Panc1 (cell line): ENCODE data around the gene ROPN1L. TPM values are rescaled to one million over a fixed set of nuclear protein-coding genes. Genes with fewer than 3 reads are reported as not detected.

Experiments
- ATAC-seq: fragments of 200-7000 bp; cut with Tn5 transposase; 2 replicates; pipeline ENCODE4 v1.9.1; 2020; ENCODE audit warnings: mild to moderate bottlenecking, moderate library complexity
- BruUV-seq: library from RNA; stranded (reverse); fragments of 400-500 nt; replicated peaks from 2 replicates; lab custom pipeline; 2021; lab: Mats Ljungman, UMichigan
- CTCF ChIA-PET: fragments of 300-600 bp; sonication (Branson Sonifier 250); formaldehyde crosslinking; loops from one replicate; lab custom pipeline; 2022; ENCODE audit warnings: antibody characterized with exemption; lab: Charles Lee
- POLR2A ChIA-PET: fragments of 300-600 bp; sonication (Branson Sonifier 250); formaldehyde crosslinking; loops from one replicate; lab custom pipeline; 2022; ENCODE audit warnings: antibody characterized with exemption; lab: Charles Lee
- DNase-seq: peaks from one replicate; pipeline ENCODE4 v3.0.0-alpha.2; 2010; ENCODE audit warnings: low read depth, low spot score
- H3K27ac ChIP-seq: 2 replicates; pipeline ENCODE4 v1.5.1; 2011; ENCODE audit warnings: mild to moderate bottlenecking, low read length, inconsistent platforms
- H3K27me3 ChIP-seq: fragments of 200-500 bp; sonication (Bioruptor generic); 2 replicates; pipeline ENCODE4 v1.6.0; 2014; ENCODE audit warnings: low read length, inconsistent platforms; ENCODE audit not compliant: control insufficient read depth, insufficient read depth
- H3K36me3 ChIP-seq: fragments of 200-500 bp; sonication (Bioruptor generic); 2 replicates; pipeline ENCODE4 v1.5.1; 2014; ENCODE audit warnings: inconsistent platforms, mild to moderate bottlenecking, low read length, moderate library complexity; ENCODE audit not compliant: control insufficient read depth, insufficient read depth
- H3K4me1 ChIP-seq: 2 replicates; pipeline ENCODE4 v1.5.1; 2011; ENCODE audit warnings: inconsistent platforms, mild to moderate bottlenecking, low read length, moderate library complexity; ENCODE audit not compliant: control insufficient read depth, insufficient read depth
- H3K4me3 ChIP-seq, 2 experiments: 2 replicates each; pipeline ENCODE4 v1.5.1; 2011 to 2012; ENCODE audit warnings: low read depth in 2 of 2, low read length in 2 of 2, mild to moderate bottlenecking in 2 of 2, inconsistent platforms in 1 of 2, moderate library complexity in 1 of 2
- H3K9me3 ChIP-seq: fragments of 200-500 bp; sonication (Bioruptor generic); 2 replicates; pipeline ENCODE4 v1.5.1; 2014; ENCODE audit warnings: low read depth, mild to moderate bottlenecking, inconsistent platforms, low read length, moderate library complexity; ENCODE audit not compliant: control insufficient read depth, insufficient read depth
- CTCF ChIP-seq: fragments of 450-650 bp; IDR thresholded peaks from 2 replicates; pipeline ENCODE4 v1.5.1; 2017; ENCODE audit warnings: mild to moderate bottlenecking
- POLR2AphosphoS5 ChIP-seq: IDR thresholded peaks from 2 replicates; pipeline ENCODE4 v1.6.1; 2012; ENCODE audit warnings: mild to moderate bottlenecking, low read depth, low read length, moderate library complexity
- REST ChIP-seq, 2 experiments: IDR thresholded peaks; 2 replicates each; pipeline ENCODE4 v1.6.1; 2011 to 2012; ENCODE audit warnings: low read depth in 2 of 2, control low read depth in 1 of 2, low read length in 1 of 2, mild to moderate bottlenecking in 1 of 2, moderate library complexity in 1 of 2; ENCODE audit not compliant: insufficient read depth in 1 of 2
- SIN3A ChIP-seq: IDR thresholded peaks from 2 replicates; pipeline ENCODE4 v1.6.1; 2012; ENCODE audit warnings: low read depth, mild to moderate bottlenecking, low read length, moderate library complexity, borderline replicate concordance; ENCODE audit not compliant: insufficient read depth
- TCF7L2 ChIP-seq: IDR thresholded peaks from 2 replicates; pipeline ENCODE4 v1.6.1; 2011; ENCODE audit warnings: mild to moderate bottlenecking, low read depth, low read length, inconsistent platforms
- in situ Hi-C: cut with HindIII; loops from 2 replicates; pipeline ENCODE4 v1.10.0; 2016; ENCODE audit warnings: low sequenced_read_pairs, low pct_unique_long_range_greater_than_20kb
- intact Hi-C: fragments of 100-400 bp; cut with micrococcal nuclease; formaldehyde crosslinking; loops from one replicate; pipeline ENCODE4 v1.10.0; 2022; ENCODE audit not compliant: unreplicated experiment
- total RNA-seq: library from RNA; stranded (reverse); gene quantifications from one replicate; pipeline ENCODE4 v1.2.1, GENCODE V29; 2021; ENCODE audit not compliant: unreplicated experiment

ROPN1L gene
- total RNA-seq, 1 experiment from 2014 or later, result 3.0 TPM

DNA sequence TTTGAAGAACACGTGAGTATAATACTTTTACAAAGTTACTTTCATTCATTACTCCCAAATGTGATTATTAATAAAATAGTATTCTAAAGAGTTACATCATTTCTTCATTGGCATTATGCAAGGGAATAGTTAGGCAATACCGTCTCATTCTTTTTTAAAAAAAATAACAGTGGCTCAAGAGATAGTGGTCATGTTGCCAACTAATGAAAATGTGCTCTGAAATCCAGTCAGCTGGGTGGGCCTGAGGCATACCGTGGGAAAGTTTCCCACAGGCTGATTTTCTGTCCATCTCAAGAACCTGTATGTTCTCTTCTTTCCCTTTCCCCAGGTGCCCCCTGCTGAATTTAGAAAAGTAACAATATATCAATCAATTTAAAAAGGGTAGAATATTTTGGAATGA lies 40.8 kb upstream of the ROPN1L start:
- intact Hi-C loops (no loop called here), in situ Hi-C loops (no loop called here)
- H3K27me3 ChIP-seq, result no peaks in the 10 kb centered on the region
- CTCF ChIA-PET, result no interaction called here
- DNase-seq (no peak), ATAC-seq (no peak)
- no peaks in the 10 kb centered on the region for H3K9me3 ChIP-seq
- no peaks in the 10 kb centered on the region for H3K4me1 ChIP-seq
- no peak overlapping the region for H3K4me3 ChIP-seq
- BruUV-seq, result no TSS peak
- no peak overlapping the region for H3K27ac ChIP-seq
- H3K36me3 ChIP-seq, result peaks cover 61% of the 10 kb centered on the region
- POLR2A ChIA-PET, result no interaction called here
- TF ChIP-seq CTCF (no peak), POLR2AphosphoS5 (no peak), SIN3A (no peak), REST (IDR thresholded peaks at IDR 0.05; ENCODE audit: insufficient read depth in 1 of 2, low read depth in 2 of 2, low read length in 1 of 2) (no peak), TCF7L2 (no peak)

DNA sequence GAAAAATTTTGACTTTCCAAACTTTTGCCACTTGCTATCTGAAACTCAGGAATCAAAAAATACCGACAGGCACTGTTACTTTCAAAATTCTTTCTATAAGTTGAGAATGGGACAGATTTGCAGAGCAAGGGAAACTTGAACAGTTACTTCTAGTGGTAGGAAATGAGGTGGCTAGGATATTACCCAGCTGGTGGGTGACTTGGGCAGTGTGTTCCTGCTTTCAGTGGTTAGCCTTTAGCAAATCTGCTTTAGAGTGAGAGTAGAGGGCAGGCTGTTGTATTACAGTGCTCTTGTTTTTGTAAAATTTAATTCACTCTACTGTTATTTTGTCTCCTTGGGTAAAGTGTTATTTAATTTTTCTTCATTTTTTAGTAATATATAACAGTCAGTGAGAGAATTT lies 40.2 kb upstream of the ROPN1L start:
- ChIA-PET CTCF (no interaction called here), POLR2A (no interaction called here)
- no peak overlapping the region for H3K27ac ChIP-seq
- peaks cover 57% of the 10 kb centered on the region for H3K36me3 ChIP-seq
- no peaks in the 10 kb centered on the region for H3K4me1 ChIP-seq
- BruUV-seq, result TSS peak; percentile 9
- H3K27me3 ChIP-seq, result no peaks in the 10 kb centered on the region
- intact Hi-C loops (no loop called here), in situ Hi-C loops (no loop called here)
- TF ChIP-seq SIN3A (no peak), CTCF (no peak), POLR2AphosphoS5 (no peak), REST (IDR thresholded peaks at IDR 0.05; ENCODE audit: insufficient read depth in 1 of 2, low read depth in 2 of 2, low read length in 1 of 2) (no peak), TCF7L2 (no peak)
- H3K4me3 ChIP-seq, result no peak overlapping the region
- ATAC-seq, result no peak
- no peaks in the 10 kb centered on the region for H3K9me3 ChIP-seq
- DNase-seq, result no peak
